Measurements from ENCODE around the gene HOXD9.

The HOXD9 gene

GRCh38 chr2:176099159-176099727 lies 23.3 kb upstream of the HOXD9 start:
- DNase-seq: no peak

DNA sequence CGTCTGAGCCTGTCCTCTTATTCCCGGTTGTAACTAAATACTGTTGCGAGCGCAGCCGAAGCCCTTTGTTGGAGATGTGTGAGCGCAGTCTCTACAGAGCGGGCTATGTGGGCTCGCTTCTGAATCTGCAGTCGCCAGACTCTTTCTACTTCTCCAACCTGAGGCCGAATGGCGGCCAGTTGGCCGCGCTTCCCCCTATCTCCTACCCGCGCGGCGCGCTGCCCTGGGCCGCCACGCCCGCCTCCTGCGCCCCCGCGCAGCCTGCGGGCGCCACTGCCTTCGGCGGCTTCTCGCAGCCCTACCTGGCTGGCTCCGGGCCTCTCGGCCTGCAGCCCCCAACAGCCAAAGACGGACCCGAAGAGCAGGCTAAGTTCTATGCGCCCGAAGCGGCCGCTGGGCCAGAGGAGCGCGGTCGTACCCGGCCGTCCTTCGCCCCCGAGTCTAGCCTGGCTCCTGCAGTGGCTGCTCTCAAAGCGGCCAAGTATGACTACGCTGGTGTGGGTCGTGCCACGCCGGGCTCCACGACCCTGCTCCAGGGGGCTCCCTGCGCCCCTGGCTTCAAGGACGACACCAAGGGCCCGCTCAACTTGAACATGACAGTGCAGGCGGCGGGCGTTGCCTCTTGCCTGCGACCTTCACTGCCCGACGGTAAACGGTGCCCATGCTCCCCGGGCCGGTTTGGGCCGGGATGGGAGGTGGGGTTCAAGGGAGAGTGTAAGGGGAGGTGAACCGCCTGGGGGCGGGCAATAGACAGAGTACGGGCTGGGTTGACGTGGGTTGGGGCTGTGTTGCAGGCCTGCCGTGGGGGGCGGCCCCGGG lies 22.6 kb upstream of the HOXD9 start, which contains the start of gene HOXD12:
Gene HOXD12 (plus strand): TSS at position 68 of the 819 bp plus-strand sequence. CDS start 7 bp downstream, at position 75.
- no peak for DNase-seq

DNA sequence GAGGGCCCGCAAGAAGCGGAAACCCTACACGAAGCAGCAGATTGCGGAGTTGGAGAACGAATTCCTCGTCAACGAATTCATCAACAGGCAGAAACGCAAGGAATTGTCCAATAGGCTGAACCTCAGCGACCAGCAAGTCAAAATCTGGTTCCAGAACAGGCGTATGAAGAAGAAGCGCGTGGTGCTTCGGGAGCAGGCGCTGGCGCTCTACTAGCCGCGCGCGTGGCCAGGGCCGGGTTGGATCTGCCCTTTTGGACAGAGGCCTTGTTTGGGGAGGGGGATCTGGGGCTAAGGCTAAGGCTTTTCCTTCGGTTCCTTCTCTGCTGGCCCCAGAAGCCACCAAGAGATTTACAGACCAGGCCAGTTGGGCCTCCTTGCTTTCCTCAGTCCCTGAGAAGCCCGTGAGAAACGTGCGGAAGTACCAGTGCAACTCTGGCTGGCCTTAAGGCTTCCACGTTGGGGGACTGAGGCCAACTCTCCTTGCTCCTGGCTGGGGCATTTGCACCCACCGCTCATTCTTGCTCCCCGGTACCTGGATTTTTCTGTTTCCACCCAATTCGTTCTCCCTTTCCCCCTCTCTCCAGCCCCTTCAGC lies 21.9 kb upstream of the HOXD9 start:
- no peak for DNase-seq

DNA sequence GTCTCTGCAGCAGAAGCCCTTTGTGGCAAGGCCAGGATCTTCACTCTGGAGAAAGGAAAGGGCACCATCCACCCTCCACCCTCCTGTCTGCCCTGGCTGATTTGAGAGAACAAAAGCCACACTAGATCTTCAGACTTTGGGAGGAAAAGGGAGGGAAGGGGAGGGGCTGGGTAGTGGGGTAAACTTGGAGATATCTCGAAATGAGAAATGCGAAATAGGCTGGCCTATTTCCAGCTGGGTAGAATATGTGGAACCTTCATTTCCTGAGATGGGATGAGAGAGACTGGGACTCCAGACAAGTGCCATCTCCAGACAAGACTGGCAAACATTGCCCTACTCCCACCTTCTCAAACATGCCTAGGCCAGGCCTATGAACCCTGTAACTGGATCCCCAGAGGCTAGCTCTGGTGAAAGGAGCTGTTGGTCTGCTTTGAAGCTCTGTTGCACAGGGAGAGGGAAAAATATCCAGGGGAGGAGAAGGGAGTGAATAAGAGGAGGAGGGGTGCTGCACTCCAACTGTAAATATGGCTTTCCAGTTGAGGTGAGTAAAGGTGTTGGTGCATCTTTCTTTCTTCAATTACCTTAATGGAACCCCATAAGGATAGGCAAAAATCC lies 21.2 kb upstream of the HOXD9 start:
- no peak for DNase-seq

- DNase-seq: no peak
Observed at GRCh38 chr2:176101842-176102241, 20.7 kb upstream of the HOXD9 start.

GRCh38 chr2:176102309-176102866 lies 20.1 kb upstream of the HOXD9 start:
- no peak for DNase-seq

- DNase-seq: no peak
Observed at GRCh38 chr2:176103194-176103593, 19.3 kb upstream of the HOXD9 start.

- DNase-seq: no peak
Observed at GRCh38 chr2:176103742-176104315, 18.7 kb upstream of the HOXD9 start.

DNA sequence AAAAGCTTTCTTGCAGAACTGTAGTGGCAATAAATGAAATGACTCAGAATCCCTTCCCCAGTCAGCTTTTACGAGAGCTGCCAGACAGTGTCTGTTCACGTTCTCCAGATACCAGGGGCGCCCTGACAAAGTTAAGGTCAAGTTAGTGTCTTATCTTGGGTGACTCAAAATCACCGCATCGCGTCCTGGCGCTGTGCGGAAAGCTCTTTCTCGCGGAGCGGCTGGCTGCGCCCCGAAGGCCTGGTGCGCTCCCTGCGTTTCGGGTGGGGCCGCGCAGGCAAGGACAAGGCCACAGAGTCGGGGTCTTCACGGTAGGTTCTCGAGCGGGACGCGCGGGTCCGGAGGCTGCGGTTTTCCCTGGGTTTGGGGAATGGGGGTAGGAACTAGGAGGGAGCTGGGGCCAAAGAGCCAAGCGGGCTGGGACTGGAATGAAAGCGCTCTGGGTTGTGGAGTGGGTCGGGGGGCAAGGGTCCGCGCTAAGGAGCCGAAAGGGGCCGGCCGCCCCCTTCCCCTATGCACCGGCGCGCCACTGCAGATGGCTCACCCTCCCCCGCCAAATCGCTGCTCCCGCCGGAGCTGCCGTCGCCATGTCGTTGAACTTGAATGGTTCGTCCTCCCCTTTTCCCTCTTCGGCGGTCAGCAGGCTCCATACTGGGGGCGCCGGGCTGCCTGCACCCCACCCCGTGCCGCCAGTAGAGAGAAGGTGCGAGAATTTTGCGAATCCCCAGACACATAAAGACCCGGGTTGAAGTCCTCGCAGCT lies 18.0 kb upstream of the HOXD9 start:
- DNase-seq: no peak

- DNase-seq: no peak
Observed at GRCh38 chr2:176105078-176105729, 17.3 kb upstream of the HOXD9 start.

- DNase-seq: no peak
Observed at GRCh38 chr2:176105730-176106580, 16.6 kb upstream of the HOXD9 start.

GRCh38 chr2:176106581-176107539 lies 15.7 kb upstream of the HOXD9 start, which contains the start of gene HOXD11:
Gene HOXD11, plus strand, starts transcription at chr2:176107280. Its CDS starts 76 bp downstream, at chr2:176107356.
- no peak for DNase-seq

DNA sequence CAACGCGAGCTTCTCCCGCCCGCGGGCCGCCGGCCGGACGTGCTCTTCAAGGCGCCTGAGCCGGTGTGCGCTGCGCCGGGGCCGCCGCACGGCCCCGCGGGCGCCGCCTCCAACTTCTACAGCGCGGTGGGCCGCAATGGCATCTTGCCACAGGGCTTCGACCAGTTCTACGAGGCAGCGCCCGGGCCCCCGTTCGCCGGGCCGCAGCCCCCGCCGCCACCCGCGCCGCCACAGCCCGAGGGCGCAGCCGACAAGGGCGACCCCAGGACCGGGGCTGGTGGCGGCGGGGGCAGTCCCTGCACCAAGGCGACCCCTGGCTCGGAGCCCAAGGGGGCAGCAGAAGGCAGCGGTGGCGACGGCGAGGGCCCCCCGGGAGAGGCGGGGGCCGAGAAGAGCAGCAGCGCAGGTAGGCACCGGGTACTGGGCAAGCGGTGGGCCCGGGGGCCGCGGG lies 14.8 kb upstream of the HOXD9 start:
- DNase-seq: no peak

GRCh38 chr2:176109192-176109901 lies 13.2 kb upstream of the HOXD9 start:
- DNase-seq: no peak

- DNase-seq: no peak
Observed at GRCh38 chr2:176109946-176110345, 12.6 kb upstream of the HOXD9 start.

GRCh38 chr2:176110415-176111308 lies 11.9 kb upstream of the HOXD9 start:
- DNase-seq: no peak

GRCh38 chr2:176111309-176111663 lies 11.2 kb upstream of the HOXD9 start:
- DNase-seq: peak; percentile 73

Measured in hematopoietic multipotent progenitor cell treated with erythropoietin and hydrocortisone succinate and interleukin-3 and kit ligand, for 6 days (in vitro differentiated cells).